Stomach (tissue), 9 donors: ENCODE results near the gene TRIM37. TPM values are rescaled to one million over a fixed set of nuclear protein-coding genes. Genes with fewer than 3 reads are reported as not detected.

Experiments used
- DNase-seq, 2 donors: peaks; one replicate each; pipeline versions ENCODE4 v3.0.0 to v3.0.0-alpha.2; 2013 to 2019
- H3K27ac ChIP-seq, 5 donors: fragments of 200-600 bp in 4 of 5; sonication (generic) in 4 of 5; one replicate each; pipeline ENCODE4 v1.5.1; 2013 to 2019; ENCODE audit warnings: mild to moderate bottlenecking in 1 of 5, moderate library complexity in 1 of 5
- H3K27me3 ChIP-seq, 3 donors: fragments of 200-600 bp; sonication (generic); one replicate each; pipeline ENCODE4 v1.5.1; 2017 to 2019; ENCODE audit warnings: mixed run types in 1 of 3
- H3K36me3 ChIP-seq, 4 donors: fragments of 200-600 bp; sonication (generic); 1 replicate in 3 of 4; 2 replicates in 1 of 4; pipeline ENCODE4 v1.5.1; 2016 to 2019
- H3K4me1 ChIP-seq, 4 donors: fragments of 200-600 bp; sonication (generic); one replicate each; pipeline ENCODE4 v1.5.1; 2016 to 2019
- H3K4me3 ChIP-seq, 4 donors: fragments of 200-600 bp; sonication (generic) in 3 of 4; one replicate each; pipeline ENCODE4 v1.5.1; 2016 to 2019; ENCODE audit warnings: mild to moderate bottlenecking in 1 of 4
- H3K9me3 ChIP-seq, 4 donors: fragments of 200-600 bp; sonication (generic); one replicate each; pipeline ENCODE4 v1.5.1; 2016 to 2019
- EP300 ChIP-seq: sonication (generic); formaldehyde crosslinking; IDR thresholded peaks from one replicate; pipeline ENCODE4 v1.6.1; 2017; ENCODE audit warnings: antibody characterized with exemption
- POLR2A ChIP-seq, 4 donors: fragments of 450-650 bp; IDR thresholded peaks; one replicate each; pipeline ENCODE4 v1.6.1; 2016; ENCODE audit warnings: antibody characterized with exemption in 4 of 4, control low read depth in 2 of 4, mild to moderate bottlenecking in 1 of 4, moderate library complexity in 1 of 4
- POLR2AphosphoS5 ChIP-seq, 3 donors: sonication (generic); formaldehyde crosslinking; IDR thresholded peaks; one replicate each; pipeline ENCODE4 v1.6.1; 2016; ENCODE audit warnings: antibody characterized with exemption in 3 of 3
- WGBS, 5 donors: extraction: QIAGEN DNeasy Blood & Tissue Kit in 3 of 5; methylation state at CpG; one replicate each; pipeline versions ENCODE4 v1.1.5 to v1.1.7; 2013 to 2018; 5-methylcytosine and 5-hydroxymethylcytosine counted together
- intact Hi-C: fragments of 100-400 bp; cut with DNase I; formaldehyde crosslinking; loops from one replicate; pipeline ENCODE4 v1.15.1; 2023; ENCODE audit warnings: low total_unique reads
- polyA plus RNA-seq, 3 donors: library from polyadenylated mRNA; stranded (reverse); fragments of 200-250 nt; gene quantifications; one replicate each; pipeline ENCODE4 v1.2.3, GENCODE V29; 2013
- total RNA-seq, 5 donors: library from RNA; depleted of rRNA; stranded (reverse); fragments of >200 nt; gene quantifications; one replicate each; pipeline versions ENCODE4 v1.1.0 to v1.2.3, GENCODE V29; 2014 to 2016
- TF ChIP-seq, protein P1 (sequence below), 7 experiments: fragments of 450-650 bp in 4 of 7; fragments of 200-600 bp in 3 of 7; sonication (generic) in 3 of 7; IDR thresholded peaks; one replicate each; pipeline ENCODE4 v1.5.1; 2016 to 2019; ENCODE audit warnings: antibody characterized with exemption in 7 of 7, control low read depth in 2 of 7, mild to moderate bottlenecking in 1 of 7
- donor health status: healthy with polysubstance abuse.
- donor health status: Bipolar disorder and iron deficiency.
- donor health status: healthy.

Gene TRIM37
- total and polyA plus RNA-seq, 8 donors, result 4.9 to 68.7 (median 29.0) TPM

DNA sequence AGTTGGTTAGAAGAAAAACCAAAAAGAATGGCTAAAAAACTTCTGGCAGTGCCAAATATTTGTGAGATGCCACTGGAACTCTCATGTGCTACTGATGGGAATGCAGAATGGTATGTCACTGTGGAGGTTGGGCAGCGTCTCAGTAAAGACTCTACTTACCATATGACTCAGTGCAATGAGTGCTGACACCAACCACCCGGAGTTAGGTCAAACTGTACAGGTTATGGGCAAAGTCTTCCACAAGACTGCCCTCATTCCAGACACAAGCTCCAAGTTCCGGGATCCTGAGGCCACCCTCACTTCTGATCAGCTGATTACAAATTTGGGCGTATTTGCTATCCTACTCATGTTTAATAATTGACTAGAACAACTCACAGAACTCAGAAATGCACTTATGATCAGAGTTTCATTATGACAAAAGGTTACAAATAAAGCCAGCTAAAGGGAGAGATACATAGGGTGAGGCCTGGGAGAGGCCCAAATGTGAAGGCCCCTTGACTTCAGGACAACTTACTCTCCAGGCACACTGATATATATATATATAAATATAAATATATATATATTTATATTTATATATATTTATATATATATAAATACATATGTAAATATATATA, 114.9 kb downstream of the TRIM37 start:
- Histone ChIP-seq H3K36me3 (peaks cover 0 to 8% (median 4%) of the 10 kb centered on the region in 4 donors), H3K9me3 (no peaks in the 10 kb centered on the region), H3K27ac (peak overlapping the region in 1 of 5 donors; percentile 66), H3K27me3 (no peaks in the 10 kb centered on the region), H3K4me1 (peaks cover 0 to 20% (median 6%) of the 10 kb centered on the region in 4 donors), H3K4me3 (no peak overlapping the region)
- WGBS, 5 donors, result 34 to 69% (median 44%) methylated on average over 4 of the region's 4 CpGs
- peak; percentile 46 to 51 for DNase-seq
- TF ChIP-seq, protein P1, sequence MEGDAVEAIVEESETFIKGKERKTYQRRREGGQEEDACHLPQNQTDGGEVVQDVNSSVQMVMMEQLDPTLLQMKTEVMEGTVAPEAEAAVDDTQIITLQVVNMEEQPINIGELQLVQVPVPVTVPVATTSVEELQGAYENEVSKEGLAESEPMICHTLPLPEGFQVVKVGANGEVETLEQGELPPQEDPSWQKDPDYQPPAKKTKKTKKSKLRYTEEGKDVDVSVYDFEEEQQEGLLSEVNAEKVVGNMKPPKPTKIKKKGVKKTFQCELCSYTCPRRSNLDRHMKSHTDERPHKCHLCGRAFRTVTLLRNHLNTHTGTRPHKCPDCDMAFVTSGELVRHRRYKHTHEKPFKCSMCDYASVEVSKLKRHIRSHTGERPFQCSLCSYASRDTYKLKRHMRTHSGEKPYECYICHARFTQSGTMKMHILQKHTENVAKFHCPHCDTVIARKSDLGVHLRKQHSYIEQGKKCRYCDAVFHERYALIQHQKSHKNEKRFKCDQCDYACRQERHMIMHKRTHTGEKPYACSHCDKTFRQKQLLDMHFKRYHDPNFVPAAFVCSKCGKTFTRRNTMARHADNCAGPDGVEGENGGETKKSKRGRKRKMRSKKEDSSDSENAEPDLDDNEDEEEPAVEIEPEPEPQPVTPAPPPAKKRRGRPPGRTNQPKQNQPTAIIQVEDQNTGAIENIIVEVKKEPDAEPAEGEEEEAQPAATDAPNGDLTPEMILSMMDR (IDR thresholded peaks at IDR 0.05), result no peak
- peak in 2 of 3 donors; percentile 26 to 75 for TF ChIP-seq POLR2AphosphoS5 (IDR thresholded peaks at IDR 0.05)
- no peak for TF ChIP-seq EP300
- intact Hi-C loops, result no loop called here

DNA sequence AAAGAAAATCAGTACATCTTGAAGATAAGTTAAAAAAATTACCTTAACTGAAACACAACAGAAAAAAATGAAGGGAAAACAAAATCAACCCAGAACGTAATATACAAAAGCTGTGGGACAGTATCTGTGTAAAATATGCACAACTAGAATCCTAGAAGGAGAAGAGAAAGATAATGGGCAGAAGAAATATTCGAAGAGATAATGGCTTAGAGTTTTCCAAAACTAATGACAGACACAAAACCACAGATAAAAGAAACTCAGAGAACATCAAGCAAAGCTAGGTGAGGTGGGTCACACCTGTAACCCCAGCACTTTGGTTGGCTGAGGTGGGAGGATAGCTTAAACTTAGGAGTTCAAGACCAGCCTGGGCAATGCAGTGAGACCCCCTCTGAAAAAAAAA, 117.1 kb downstream of the TRIM37 start:
- intact Hi-C loops, result no loop called here
- no peak for DNase-seq
- Histone ChIP-seq H3K4me1 (peaks cover 0 to 20% (median 6%) of the 10 kb centered on the region in 4 donors), H3K27me3 (no peaks in the 10 kb centered on the region), H3K27ac (no peak overlapping the region), H3K9me3 (no peaks in the 10 kb centered on the region), H3K36me3 (no peaks in the 10 kb centered on the region), H3K4me3 (no peak overlapping the region)
- WGBS, 5 donors, result 47 to 91% (median 63%) methylated on average over 2 of the region's 2 CpGs
- TF ChIP-seq POLR2A (IDR thresholded peaks at IDR 0.05) (no peak), EP300 (no peak)
- TF ChIP-seq, protein P1 (IDR thresholded peaks at IDR 0.05), result no peak

DNA sequence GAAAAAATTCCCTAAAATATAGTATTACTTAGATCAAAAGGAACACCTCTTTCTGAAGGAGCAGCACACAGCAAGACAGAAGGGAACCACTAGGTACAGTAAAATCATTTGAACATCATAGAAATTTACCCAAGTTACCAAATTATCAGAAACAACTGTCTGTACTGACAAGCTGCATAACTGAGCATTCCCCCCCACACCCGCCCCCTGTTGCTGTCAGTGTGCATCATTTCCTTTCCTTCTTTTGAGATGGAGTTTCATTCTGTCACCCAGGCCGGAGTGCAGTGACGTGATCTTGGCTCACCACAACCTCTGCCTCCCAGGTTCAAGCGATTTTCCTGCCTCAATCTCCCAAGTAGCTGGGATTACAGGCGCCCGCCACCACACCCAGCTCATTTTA, 120.7 kb downstream of the TRIM37 start:
- TF ChIP-seq POLR2AphosphoS5 (IDR thresholded peaks at IDR 0.05), result no peak
- TF ChIP-seq EP300, result no peak
- no peak for TF ChIP-seq POLR2A (IDR thresholded peaks at IDR 0.05)
- TF ChIP-seq, protein P1 (IDR thresholded peaks at IDR 0.05), result no peak
- Histone ChIP-seq H3K36me3 (no peaks in the 10 kb centered on the region), H3K27me3 (no peaks in the 10 kb centered on the region), H3K9me3 (no peaks in the 10 kb centered on the region), H3K27ac (no peak overlapping the region), H3K4me3 (no peak overlapping the region), H3K4me1 (no peaks in the 10 kb centered on the region)
- no peak for DNase-seq
- WGBS, 5 donors, result 91 to 96% (median 93%) methylated on average over 6 of the region's 6 CpGs
- intact Hi-C loops, result no loop called here

DNA sequence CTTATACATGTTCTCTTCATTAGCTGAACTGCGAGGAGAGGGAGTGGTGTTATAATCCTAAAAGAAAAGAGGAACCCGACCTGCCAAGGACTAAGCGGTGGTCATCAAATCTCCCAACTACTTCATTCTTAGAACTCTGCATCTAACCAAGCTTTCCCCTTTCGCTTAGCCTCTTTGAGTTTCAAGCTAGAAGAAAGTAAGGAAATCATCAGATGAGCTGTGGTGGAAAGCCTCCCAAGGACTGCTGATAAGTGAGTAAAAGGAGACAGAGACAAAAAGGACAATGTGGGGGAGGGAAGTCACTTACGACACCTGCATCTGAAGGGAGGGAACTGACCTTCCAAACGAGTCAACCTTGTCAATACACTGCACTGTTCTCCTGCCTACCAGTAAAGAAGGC, 121.3 kb downstream of the TRIM37 start:
- Histone ChIP-seq H3K4me1 (no peaks in the 10 kb centered on the region), H3K9me3 (no peaks in the 10 kb centered on the region), H3K36me3 (no peaks in the 10 kb centered on the region), H3K4me3 (no peak overlapping the region), H3K27ac (no peak overlapping the region), H3K27me3 (no peaks in the 10 kb centered on the region)
- 70 to 82% (median 74%) methylated on average over 6 of the region's 6 CpGs for WGBS, 5 donors
- TF ChIP-seq POLR2AphosphoS5 (IDR thresholded peaks at IDR 0.05), result no peak
- TF ChIP-seq EP300, result no peak
- TF ChIP-seq POLR2A (IDR thresholded peaks at IDR 0.05), result no peak
- DNase-seq, result no peak
- intact Hi-C loops, result no loop called here

DNA sequence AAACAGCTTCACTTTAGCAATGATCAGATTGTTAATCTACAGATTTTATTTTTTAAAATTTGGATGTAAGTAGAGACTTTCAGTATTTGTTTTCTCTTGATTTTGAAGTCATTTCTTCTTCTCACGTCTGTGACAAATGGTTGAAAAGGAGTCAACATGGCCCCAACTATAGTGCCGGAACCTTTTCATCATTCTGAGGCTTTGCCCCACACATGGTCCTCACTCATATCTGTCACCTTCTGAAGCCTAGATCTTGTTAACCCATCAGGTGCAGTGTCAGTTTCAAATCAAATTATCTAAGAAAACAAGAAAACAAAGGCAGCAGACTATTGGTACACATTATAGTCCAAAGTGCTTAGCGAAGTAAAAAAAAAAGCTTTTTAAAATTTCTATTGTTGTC, 124.1 kb downstream of the TRIM37 start:
- TF ChIP-seq POLR2A (IDR thresholded peaks at IDR 0.05) (no peak), EP300 (no peak), POLR2AphosphoS5 (IDR thresholded peaks at IDR 0.05) (no peak)
- TF ChIP-seq, protein P1 (IDR thresholded peaks at IDR 0.05), result no peak
- no peaks in the 10 kb centered on the region for H3K4me1 ChIP-seq
- DNase-seq, result no peak
- no peak overlapping the region for H3K4me3 ChIP-seq
- no peaks in the 10 kb centered on the region for H3K36me3 ChIP-seq
- no peak overlapping the region for H3K27ac ChIP-seq
- intact Hi-C loops, result no loop called here
- H3K27me3 ChIP-seq, result no peaks in the 10 kb centered on the region
- WGBS, 5 donors, result 84 to 91% (median 85%) methylated on average over 3 of the region's 3 CpGs
- no peaks in the 10 kb centered on the region for H3K9me3 ChIP-seq
